Esophagus squamous epithelium (tissue), 4 donors: Measurements from ENCODE around the gene SELL.

Experiments used
- POLR2A ChIP-seq, 4 donors: fragments of 450-650 bp; IDR thresholded peaks; one replicate each; pipeline ENCODE4 v1.6.1; 2017; ENCODE audit warnings: antibody characterized with exemption in 4 of 4, mild to moderate bottlenecking in 4 of 4, moderate library complexity in 3 of 4
- TF ChIP-seq, protein P1 (sequence below), 6 experiments: fragments of 450-650 bp in 4 of 6; fragments of 200-600 bp in 2 of 6; sonication (generic) in 2 of 6; IDR thresholded peaks; one replicate each; pipeline ENCODE4 v1.5.1; 2016 to 2019; ENCODE audit warnings: antibody characterized with exemption in 6 of 6, mild to moderate bottlenecking in 4 of 6, moderate library complexity in 4 of 6

DNA sequence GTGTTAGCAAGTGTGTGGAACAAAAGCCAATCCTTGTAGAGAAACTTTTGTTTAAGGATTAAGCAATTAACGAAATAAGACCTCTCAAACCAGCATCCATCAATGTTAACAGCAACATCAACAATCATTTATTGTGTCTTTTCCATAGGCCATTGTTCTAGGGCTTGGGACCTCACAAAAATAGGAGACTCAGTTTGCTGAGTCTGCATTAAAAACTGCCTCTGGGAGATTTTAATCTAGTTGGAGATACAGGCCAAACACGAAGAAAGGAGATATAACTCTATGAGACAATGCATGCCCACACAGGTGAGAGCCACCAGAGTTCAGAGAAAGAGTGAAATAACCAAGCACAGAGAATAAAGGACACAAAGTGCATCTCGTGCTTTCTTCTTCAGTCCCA is 67.1 kb downstream of the SELL start:
- TF ChIP-seq, protein P1, sequence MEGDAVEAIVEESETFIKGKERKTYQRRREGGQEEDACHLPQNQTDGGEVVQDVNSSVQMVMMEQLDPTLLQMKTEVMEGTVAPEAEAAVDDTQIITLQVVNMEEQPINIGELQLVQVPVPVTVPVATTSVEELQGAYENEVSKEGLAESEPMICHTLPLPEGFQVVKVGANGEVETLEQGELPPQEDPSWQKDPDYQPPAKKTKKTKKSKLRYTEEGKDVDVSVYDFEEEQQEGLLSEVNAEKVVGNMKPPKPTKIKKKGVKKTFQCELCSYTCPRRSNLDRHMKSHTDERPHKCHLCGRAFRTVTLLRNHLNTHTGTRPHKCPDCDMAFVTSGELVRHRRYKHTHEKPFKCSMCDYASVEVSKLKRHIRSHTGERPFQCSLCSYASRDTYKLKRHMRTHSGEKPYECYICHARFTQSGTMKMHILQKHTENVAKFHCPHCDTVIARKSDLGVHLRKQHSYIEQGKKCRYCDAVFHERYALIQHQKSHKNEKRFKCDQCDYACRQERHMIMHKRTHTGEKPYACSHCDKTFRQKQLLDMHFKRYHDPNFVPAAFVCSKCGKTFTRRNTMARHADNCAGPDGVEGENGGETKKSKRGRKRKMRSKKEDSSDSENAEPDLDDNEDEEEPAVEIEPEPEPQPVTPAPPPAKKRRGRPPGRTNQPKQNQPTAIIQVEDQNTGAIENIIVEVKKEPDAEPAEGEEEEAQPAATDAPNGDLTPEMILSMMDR (IDR thresholded peaks at IDR 0.05) = no peak
- no peak for TF ChIP-seq POLR2A (IDR thresholded peaks at IDR 0.05)
